Smooth muscle cell (in vitro differentiated cells): Measurements from ENCODE around the gene ACP4. TPM values are rescaled to one million over a fixed set of nuclear protein-coding genes. Genes with fewer than 3 reads are reported as not detected.
"Not testable (repeated sequence)": the region's sequence is repeated elsewhere in the genome, so short reads cannot be mapped to it uniquely, and the experiment has no call there.

ENCODE experiments used
- DNase-seq: peaks from one replicate; lab custom pipeline; 2025; ENCODE audit not compliant: unreplicated experiment; lab: John Stamatoyannopoulos, UW
- H2AFZ ChIP-seq: fragments of 200-600 bp; sonication (generic); 2 replicates; pipeline ENCODE4 v1.6.0; 2016; ENCODE audit warnings: antibody characterized with exemption, low read depth, mild to moderate bottlenecking
- H3F3A ChIP-seq: fragments of 200-600 bp; sonication (generic); 2 replicates; pipeline ENCODE4 v1.6.0; 2017; ENCODE audit warnings: antibody characterized with exemption, low read depth
- H3K27ac ChIP-seq: fragments of 200-600 bp; sonication (generic); 2 replicates; pipeline ENCODE4 v1.5.1; 2016; ENCODE audit warnings: low read depth, mild to moderate bottlenecking
- H3K27me3 ChIP-seq: fragments of 200-600 bp; sonication (generic); 2 replicates; pipeline ENCODE4 v1.6.1; 2016; ENCODE audit warnings: low read depth, mild to moderate bottlenecking
- H3K36me3 ChIP-seq: fragments of 200-600 bp; sonication (generic); 2 replicates; pipeline ENCODE4 v1.5.1; 2016; ENCODE audit warnings: low read depth
- H3K4me1 ChIP-seq: fragments of 200-600 bp; sonication (generic); 2 replicates; pipeline ENCODE4 v1.5.1; 2016; ENCODE audit warnings: low read depth
- H3K4me2 ChIP-seq: fragments of 200-600 bp; sonication (generic); 2 replicates; pipeline ENCODE4 v1.6.0; 2016; ENCODE audit warnings: mild to moderate bottlenecking
- H3K4me3 ChIP-seq: fragments of 200-600 bp; sonication (generic); 2 replicates; pipeline ENCODE4 v1.5.1; 2016; ENCODE audit warnings: mild to moderate bottlenecking
- H3K79me2 ChIP-seq: fragments of 200-600 bp; sonication (generic); 2 replicates; pipeline ENCODE4 v1.6.0; 2016; ENCODE audit warnings: low read depth, mild to moderate bottlenecking
- H3K9ac ChIP-seq: fragments of 200-600 bp; sonication (generic); 2 replicates; pipeline ENCODE4 v1.6.0; 2016; ENCODE audit warnings: low read depth
- H3K9me3 ChIP-seq: fragments of 200-600 bp; sonication (generic); replicated peaks from 2 replicates; pipeline ENCODE4 v1.5.1; 2016; ENCODE audit warnings: low read depth
- H4K20me1 ChIP-seq: fragments of 200-600 bp; sonication (generic); 2 replicates; pipeline ENCODE4 v1.6.0; 2016; ENCODE audit warnings: low read depth
- WGBS: methylation state at CpG from one replicate; pipeline ENCODE4 v1.1.7; 2016; ENCODE audit warnings: low lambda C conversion rate; 5-methylcytosine and 5-hydroxymethylcytosine counted together
- polyA plus RNA-seq: library from polyadenylated mRNA; unstranded; fragments of >200 nt; fragmentation: Nextera tagmentation; extraction: Ambion mirVana; gene quantifications from 2 replicates; pipeline ENCODE4 v1.2.1, GENCODE V29; 2016
- total RNA-seq: library from RNA; depleted of rRNA; stranded (reverse); fragments of >200 nt; gene quantifications from 2 replicates; pipeline ENCODE4 v1.2.3, GENCODE V29; 2014
- TF ChIP-seq, protein P1 (sequence below): fragments of 200-600 bp; sonication (generic); IDR thresholded peaks from 2 replicates; pipeline ENCODE4 v1.5.1; 2017; ENCODE audit warnings: borderline replicate concordance, mild to moderate bottlenecking, antibody characterized with exemption; ENCODE audit not compliant: insufficient read depth, poor library complexity, severe bottlenecking

The ACP4 gene
- total and polyA plus RNA-seq, 2 experiments from 2014 or later = 0.26 TPM; not detected in 1

- Histone ChIP-seq H4K20me1 (no peaks in the 10 kb centered on the region), H2AFZ (no peak overlapping the region), H3K9me3 (no peaks in the 10 kb centered on the region), H3K36me3 (no peaks in the 10 kb centered on the region), H3K79me2 (no peaks in the 10 kb centered on the region), H3K4me3 (no peak overlapping the region), H3K4me2 (no peak overlapping the region), H3K27ac (peak overlapping the region; percentile 28), H3F3A (no peaks in the 10 kb centered on the region), H3K27me3 (peaks cover 36% of the 10 kb centered on the region), H3K4me1 (peaks cover 4% of the 10 kb centered on the region), H3K9ac (no peak overlapping the region)
- TF ChIP-seq, protein P1, sequence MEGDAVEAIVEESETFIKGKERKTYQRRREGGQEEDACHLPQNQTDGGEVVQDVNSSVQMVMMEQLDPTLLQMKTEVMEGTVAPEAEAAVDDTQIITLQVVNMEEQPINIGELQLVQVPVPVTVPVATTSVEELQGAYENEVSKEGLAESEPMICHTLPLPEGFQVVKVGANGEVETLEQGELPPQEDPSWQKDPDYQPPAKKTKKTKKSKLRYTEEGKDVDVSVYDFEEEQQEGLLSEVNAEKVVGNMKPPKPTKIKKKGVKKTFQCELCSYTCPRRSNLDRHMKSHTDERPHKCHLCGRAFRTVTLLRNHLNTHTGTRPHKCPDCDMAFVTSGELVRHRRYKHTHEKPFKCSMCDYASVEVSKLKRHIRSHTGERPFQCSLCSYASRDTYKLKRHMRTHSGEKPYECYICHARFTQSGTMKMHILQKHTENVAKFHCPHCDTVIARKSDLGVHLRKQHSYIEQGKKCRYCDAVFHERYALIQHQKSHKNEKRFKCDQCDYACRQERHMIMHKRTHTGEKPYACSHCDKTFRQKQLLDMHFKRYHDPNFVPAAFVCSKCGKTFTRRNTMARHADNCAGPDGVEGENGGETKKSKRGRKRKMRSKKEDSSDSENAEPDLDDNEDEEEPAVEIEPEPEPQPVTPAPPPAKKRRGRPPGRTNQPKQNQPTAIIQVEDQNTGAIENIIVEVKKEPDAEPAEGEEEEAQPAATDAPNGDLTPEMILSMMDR = no peak
- no peak for DNase-seq
- WGBS = 48% methylated on average over 25 of the region's 25 CpGs
Observed at GRCh38 chr19:50779504-50780457, 10.4 kb upstream of the ACP4 start.

DNA sequence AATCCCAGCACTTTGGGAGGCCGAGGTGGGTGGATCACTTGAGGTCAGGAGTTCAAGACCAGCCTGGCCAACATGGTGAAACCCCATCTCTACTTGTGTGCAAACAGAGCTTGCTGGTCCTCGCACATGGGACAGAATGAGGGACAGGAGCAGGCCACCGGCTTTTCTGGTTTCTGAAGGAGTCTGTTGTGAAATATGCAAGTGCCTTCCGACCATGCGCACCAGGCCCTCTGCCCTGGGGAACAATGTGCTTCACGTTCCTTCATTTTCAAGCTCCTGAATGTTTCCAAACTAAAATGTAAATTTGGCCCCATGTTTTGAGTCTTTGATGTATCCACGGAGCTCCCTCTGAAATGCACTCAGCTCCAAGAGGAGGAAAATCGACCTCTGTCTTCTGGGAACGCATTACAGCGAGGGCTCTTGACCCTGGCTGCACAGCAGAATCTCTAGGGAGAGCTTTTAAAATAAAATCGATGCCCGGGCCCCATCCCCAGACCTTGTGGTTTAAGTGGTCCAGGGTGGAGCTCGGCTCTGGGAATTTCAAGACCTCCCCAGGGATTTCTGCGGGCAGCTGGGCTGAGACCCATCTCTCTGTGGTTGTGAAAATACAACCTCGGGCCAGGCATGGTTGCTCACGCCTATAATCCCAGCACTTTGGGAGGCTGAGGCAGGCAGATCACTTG lies 9.3 kb upstream of the ACP4 start:
- Histone ChIP-seq H3K4me1 (peaks cover 4% of the 10 kb centered on the region), H3K36me3 (no peaks in the 10 kb centered on the region), H3F3A (no peaks in the 10 kb centered on the region), H3K9ac (no peak overlapping the region), H3K4me2 (no peak overlapping the region), H2AFZ (no peak overlapping the region), H3K27me3 (peaks cover 36% of the 10 kb centered on the region), H3K27ac (no peak overlapping the region), H3K9me3 (no peaks in the 10 kb centered on the region), H4K20me1 (no peaks in the 10 kb centered on the region), H3K79me2 (no peaks in the 10 kb centered on the region), H3K4me3 (no peak overlapping the region)
- TF ChIP-seq, protein P1 = no peak
- 61% methylated on average over 16 of the region's 16 CpGs for WGBS
- no peak for DNase-seq

- WGBS = 41% methylated on average over 8 of the region's 8 CpGs
- DNase-seq, H3K4me3 ChIP-seq: not testable (repeated sequence)
Observed at GRCh38 chr19:50783848-50784152, 6.4 kb upstream of the ACP4 start.

GRCh38 chr19:50784710-50785109 lies 5.5 kb upstream of the ACP4 start:
- no peaks in the 10 kb centered on the region for H3K9me3 ChIP-seq
- H4K20me1 ChIP-seq = no peaks in the 10 kb centered on the region
- H3K4me2 ChIP-seq = no peak overlapping the region
- no peak for DNase-seq
- no peak overlapping the region for H3K27ac ChIP-seq
- 100% methylated on average over 3 of the region's 3 CpGs for WGBS
- H3K9ac ChIP-seq = no peak overlapping the region
- H3K4me1 ChIP-seq = peaks cover 4% of the 10 kb centered on the region
- no peak overlapping the region for H3K4me3 ChIP-seq
- no peaks in the 10 kb centered on the region for H3K36me3 ChIP-seq
- H2AFZ ChIP-seq = no peak overlapping the region
- no peaks in the 10 kb centered on the region for H3K79me2 ChIP-seq
- H3F3A ChIP-seq = no peaks in the 10 kb centered on the region
- TF ChIP-seq, protein P1 = no peak
- H3K27me3 ChIP-seq = peaks cover 10% of the 10 kb centered on the region

More at GRCh38 chr19:50783848-50784152, 6.4 kb upstream of the ACP4 start:
- H3K4me2 ChIP-seq, H3K36me3 ChIP-seq, H3K79me2 ChIP-seq, H2AFZ ChIP-seq, H4K20me1 ChIP-seq, H3K4me1 ChIP-seq, H3K9ac ChIP-seq, H3K27ac ChIP-seq, H3K9me3 ChIP-seq, H3F3A ChIP-seq: not testable (repeated sequence)
- H3K27me3 ChIP-seq = peaks cover 19% of the 10 kb centered on the region
